Gastrocnemius medialis (tissue), 4 donors: Measurements from ENCODE around the gene LRRC66. TPM values are rescaled to one million over a fixed set of nuclear protein-coding genes. Genes with fewer than 3 reads are reported as not detected.

ENCODE experiments used
- ATAC-seq, 2 donors: fragments of 150-250 bp; one replicate each; pipeline ENCODE4 v1.9.1; 2016
- DNase-seq, 2 donors: peaks; one replicate each; pipeline ENCODE4 v3.0.0-alpha.2; 2019
- H3K27ac ChIP-seq, 4 donors: fragments of 200-600 bp; sonication (generic); 1 replicate in 1 of 4; 2 replicates in 3 of 4; pipeline ENCODE4 v1.5.1; 2016 to 2018; ENCODE audit warnings: mild to moderate bottlenecking in 2 of 4, moderate library complexity in 1 of 4
- H3K27me3 ChIP-seq, 3 donors: fragments of 200-600 bp; sonication (generic) in 2 of 3; 1 replicate in 1 of 3; 2 replicates in 2 of 3; pipeline versions ENCODE4 v1.5.1 to v1.6.0; 2016 to 2019; ENCODE audit warnings: mild to moderate bottlenecking in 1 of 3, moderate library complexity in 1 of 3
- H3K36me3 ChIP-seq, 2 donors: fragments of 200-600 bp; sonication (generic) in 1 of 2; one replicate each; pipeline ENCODE4 v1.5.1; 2017 to 2018
- H3K4me1 ChIP-seq, 2 donors: fragments of 200-600 bp; sonication (generic) in 1 of 2; one replicate each; pipeline ENCODE4 v1.5.1; 2016 to 2017; ENCODE audit warnings: mild to moderate bottlenecking in 2 of 2
- H3K4me3 ChIP-seq, 4 donors: fragments of 200-600 bp; sonication (generic) in 3 of 4; 1 replicate in 1 of 4; 2 replicates in 3 of 4; pipeline ENCODE4 v1.5.1; 2016 to 2019; ENCODE audit warnings: mild to moderate bottlenecking in 2 of 4
- H3K9me3 ChIP-seq, 3 donors: fragments of 200-600 bp; sonication (generic) in 2 of 3; 1 replicate in 1 of 3; 2 replicates in 2 of 3; pipeline ENCODE4 v1.5.1; 2016 to 2019
- CTCF ChIP-seq, 5 experiments: fragments of 450-650 bp in 3 of 5; fragments of 200-600 bp in 2 of 5; sonication (generic) in 2 of 5; IDR thresholded peaks in 4 of 5; conservative IDR thresholded peaks in 1 of 5; 1 replicate in 4 of 5; 2 replicates in 1 of 5; pipeline ENCODE4 v1.5.1; 2016 to 2019; ENCODE audit warnings: antibody characterized with exemption in 5 of 5, mild to moderate bottlenecking in 3 of 5, moderate library complexity in 3 of 5
- POLR2A ChIP-seq, 2 donors: fragments of 450-650 bp; IDR thresholded peaks; one replicate each; pipeline ENCODE4 v1.6.1; 2017; ENCODE audit warnings: antibody characterized with exemption in 2 of 2, mild to moderate bottlenecking in 2 of 2, moderate library complexity in 2 of 2
- in situ Hi-C, 4 donors: fragments of 200-750 bp; cut with MboI; loops; one replicate each; pipeline versions ENCODE4 v1.15.0 to v1.8.0; 2017; ENCODE audit warnings: low sequenced_read_pairs in 4 of 4
- intact Hi-C: fragments of 100-400 bp; cut with DNase I; formaldehyde crosslinking; loops from one replicate; pipeline ENCODE4 v1.15.1; 2023; ENCODE audit warnings: low total_unique reads
- total RNA-seq, 4 donors: library from RNA; depleted of rRNA; stranded (reverse); fragments of >200 nt; gene quantifications; one replicate each; pipeline versions ENCODE4 v1.1.0 to v1.2.3, GENCODE V29; 2016

The LRRC66 gene
- total RNA-seq, 4 donors from 2014 or later, result 0.33 to 3.3 (median 1.1) TPM

GRCh38 chr4:52028970-52029369 is 8.8 kb upstream of the LRRC66 start:
- H3K4me1 ChIP-seq, result peaks cover 11 to 12% of the 10 kb centered on the region in 2 donors
- peak overlapping the region in 1 of 4 donors; percentile 41 for H3K27ac ChIP-seq
- H3K9me3 ChIP-seq, result no peaks in the 10 kb centered on the region
- no peak for ATAC-seq
- no peak for DNase-seq
- TF ChIP-seq POLR2A (IDR thresholded peaks at IDR 0.05), result no peak
- H3K36me3 ChIP-seq, result peaks cover 0 to 63% of the 10 kb centered on the region in 2 donors
- in situ Hi-C loops (loop anchor here in 1 of 4 donors (25.0 kb wide), 1 partner anchor 683 kb away; no protein-coding TSS in a partner anchor), intact Hi-C loops (loop anchor here (5.0 kb wide), 1 partner anchor 132 kb away; no protein-coding TSS in a partner anchor)
- H3K27me3 ChIP-seq, result no peaks in the 10 kb centered on the region
- no peak overlapping the region for H3K4me3 ChIP-seq

GRCh38 chr4:52017814-52018213 is 2.3 kb downstream of the LRRC66 start:
- no peaks in the 10 kb centered on the region for H3K27me3 ChIP-seq
- no peaks in the 10 kb centered on the region for H3K4me1 ChIP-seq
- peaks cover 0 to 48% of the 10 kb centered on the region in 2 donors for H3K36me3 ChIP-seq
- intact Hi-C loops, result no loop called here
- no peak overlapping the region for H3K27ac ChIP-seq
- DNase-seq, result no peak
- in situ Hi-C loops, result loop anchor here in 2 of 4 donors (10.0 to 25.0 kb wide), 2 partner anchors 106 to 123 kb away; no protein-coding TSS in a partner anchor
- ATAC-seq, result no peak
- no peak for TF ChIP-seq CTCF (IDR thresholded peaks at IDR 0.05 in 4 of 5, conservative IDR thresholded peaks at IDR 0.05 in 1 of 5)
- no peak for TF ChIP-seq POLR2A (IDR thresholded peaks at IDR 0.05)
- H3K9me3 ChIP-seq, result no peaks in the 10 kb centered on the region
- H3K4me3 ChIP-seq, result no peak overlapping the region

GRCh38 chr4:52016981-52017380 is 3.2 kb downstream of the LRRC66 start:
- no peaks in the 10 kb centered on the region for H3K9me3 ChIP-seq
- DNase-seq, result no peak
- intact Hi-C loops (no loop called here), in situ Hi-C loops (loop anchor here in 2 of 4 donors (10.0 to 25.0 kb wide), 2 partner anchors 105 to 122 kb away; no protein-coding TSS in a partner anchor)
- peaks cover 0 to 39% of the 10 kb centered on the region in 2 donors for H3K36me3 ChIP-seq
- no peaks in the 10 kb centered on the region for H3K4me1 ChIP-seq
- H3K27ac ChIP-seq, result no peak overlapping the region
- H3K27me3 ChIP-seq, result no peaks in the 10 kb centered on the region
- no peak for ATAC-seq
- H3K4me3 ChIP-seq, result no peak overlapping the region
- TF ChIP-seq CTCF (IDR thresholded peaks at IDR 0.05 in 4 of 5, conservative IDR thresholded peaks at IDR 0.05 in 1 of 5) (no peak), POLR2A (IDR thresholded peaks at IDR 0.05) (no peak)

DNA sequence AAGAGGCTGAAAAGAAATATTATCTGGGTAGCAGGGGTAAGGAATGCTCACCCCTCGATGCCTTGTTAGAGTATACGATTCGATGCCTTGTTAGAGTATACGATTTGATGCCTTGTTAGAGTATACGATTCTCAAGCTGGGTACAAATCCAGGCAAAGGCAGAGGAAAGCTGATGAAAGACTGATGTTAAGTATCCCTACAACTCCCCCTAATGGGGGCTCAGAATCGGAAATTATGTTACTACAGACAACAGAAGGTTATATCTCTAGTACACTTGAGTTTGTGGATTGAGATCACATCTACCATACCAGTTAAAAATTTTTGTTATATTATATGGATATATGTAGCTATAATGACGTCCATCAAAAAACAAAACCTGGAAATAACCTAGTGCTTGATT is 4.8 kb downstream of the LRRC66 start:
- intact Hi-C loops, result no loop called here
- TF ChIP-seq CTCF (IDR thresholded peaks at IDR 0.05 in 4 of 5, conservative IDR thresholded peaks at IDR 0.05 in 1 of 5), result no peak
- peaks cover 0 to 34% of the 10 kb centered on the region in 2 donors for H3K36me3 ChIP-seq
- H3K27me3 ChIP-seq, result no peaks in the 10 kb centered on the region
- H3K27ac ChIP-seq, result no peak overlapping the region
- in situ Hi-C loops, result loop anchor here in 2 of 4 donors (10.0 to 25.0 kb wide), 2 partner anchors 103 to 121 kb away; no protein-coding TSS in a partner anchor
- DNase-seq (no peak), ATAC-seq (no peak)
- H3K9me3 ChIP-seq, result no peaks in the 10 kb centered on the region
- H3K4me1 ChIP-seq, result no peaks in the 10 kb centered on the region
- H3K4me3 ChIP-seq, result no peak overlapping the region

GRCh38 chr4:52014903-52015302 is 5.3 kb downstream of the LRRC66 start:
- Histone ChIP-seq H3K27me3 (no peaks in the 10 kb centered on the region), H3K4me1 (no peaks in the 10 kb centered on the region), H3K4me3 (no peak overlapping the region), H3K27ac (no peak overlapping the region), H3K9me3 (no peaks in the 10 kb centered on the region), H3K36me3 (peaks cover 0 to 34% of the 10 kb centered on the region in 2 donors)
- no peak for DNase-seq
- in situ Hi-C loops, result loop anchor here in 2 of 4 donors (10.0 to 25.0 kb wide), 2 partner anchors 103 to 120 kb away; no protein-coding TSS in a partner anchor
- TF ChIP-seq POLR2A (IDR thresholded peaks at IDR 0.05), result no peak
- TF ChIP-seq CTCF (IDR thresholded peaks at IDR 0.05 in 4 of 5, conservative IDR thresholded peaks at IDR 0.05 in 1 of 5), result no peak
- intact Hi-C loops, result no loop called here
- no peak for ATAC-seq
